GM23338 (cell line): ENCODE measurements around the gene SYVN1. TPM values are rescaled to one million over a fixed set of nuclear protein-coding genes. Genes with fewer than 3 reads are reported as not detected.

Source experiments
- ATAC-seq: fragments of 200-7000 bp; cut with Tn5 transposase; 3 replicates; pipeline ENCODE4 v1.9.1; 2020
- DNase-seq: peaks from one replicate; pipeline ENCODE4 v3.0.0-alpha.2; 2015; ENCODE audit warnings: low spot score
- H2AFZ ChIP-seq: fragments of 200-600 bp; sonication (generic); 2 replicates; pipeline ENCODE4 v1.8.0; 2016; ENCODE audit warnings: antibody characterized with exemption, mild to moderate bottlenecking, moderate library complexity
- H3F3A ChIP-seq: fragments of 200-600 bp; sonication (generic); replicated peaks from 2 replicates; pipeline ENCODE4 v1.8.0; 2017; ENCODE audit warnings: antibody characterized with exemption, mixed run types, low read depth
- H3K27ac ChIP-seq: fragments of 200-600 bp; sonication (generic); 2 replicates; pipeline ENCODE4 v1.6.1; 2016; ENCODE audit warnings: low read depth
- H3K27me3 ChIP-seq: fragments of 200-600 bp; sonication (generic); 2 replicates; pipeline ENCODE4 v1.8.0; 2016; ENCODE audit warnings: mild to moderate bottlenecking, mixed run types, moderate library complexity; ENCODE audit not compliant: insufficient read depth
- H3K36me3 ChIP-seq: fragments of 200-600 bp; sonication (generic); 2 replicates; pipeline ENCODE4 v1.8.0; 2016; ENCODE audit warnings: mild to moderate bottlenecking; ENCODE audit not compliant: insufficient read depth
- H3K4me1 ChIP-seq: fragments of 200-600 bp; sonication (generic); 2 replicates; pipeline ENCODE4 v1.8.0; 2016; ENCODE audit warnings: mild to moderate bottlenecking, moderate library complexity; ENCODE audit not compliant: insufficient read depth
- H3K4me2 ChIP-seq: fragments of 200-600 bp; sonication (generic); 2 replicates; pipeline ENCODE4 v1.7.1; 2017; ENCODE audit warnings: mixed run types
- H3K4me3 ChIP-seq: fragments of 200-600 bp; sonication (generic); 2 replicates; pipeline ENCODE4 v1.6.1; 2016; ENCODE audit warnings: mixed run types
- H3K79me2 ChIP-seq: fragments of 200-600 bp; sonication (generic); replicated peaks from 2 replicates; pipeline ENCODE4 v1.8.0; 2017; ENCODE audit warnings: mild to moderate bottlenecking; ENCODE audit not compliant: insufficient read depth
- H3K9me2 ChIP-seq: fragments of 200-600 bp; sonication (generic); 2 replicates; pipeline ENCODE4 v1.8.0; 2017; ENCODE audit not compliant: insufficient read depth
- H4K20me1 ChIP-seq: fragments of 200-600 bp; sonication (generic); replicated peaks from 2 replicates; pipeline ENCODE4 v1.8.0; 2017; ENCODE audit warnings: mild to moderate bottlenecking; ENCODE audit not compliant: insufficient read depth
- H3K27ac Mint-ChIP-seq: 2 replicates; pipeline ENCODE4 v1.8.0; 2020; ENCODE audit warnings: inconsistent platforms, mild to moderate bottlenecking, moderate library complexity, mixed read lengths
- H3K27me3 Mint-ChIP-seq: 3 replicates; pipeline ENCODE4 v1.8.0; 2022; ENCODE audit warnings: low read depth, mild to moderate bottlenecking, moderate library complexity, mixed read lengths, inconsistent platforms; ENCODE audit not compliant: insufficient read depth, poor library complexity
- H3K36me3 Mint-ChIP-seq: 3 replicates; pipeline ENCODE4 v1.8.0; 2021; ENCODE audit warnings: low read depth, mild to moderate bottlenecking, inconsistent platforms, moderate library complexity, mixed read lengths
- H3K4me1 Mint-ChIP-seq: 3 replicates; pipeline ENCODE4 v1.8.0; 2020; ENCODE audit warnings: mild to moderate bottlenecking, inconsistent platforms, mixed read lengths
- H3K4me3 Mint-ChIP-seq: 3 replicates; pipeline ENCODE4 v1.8.0; 2021; ENCODE audit warnings: moderate library complexity, mild to moderate bottlenecking, inconsistent platforms, mixed read lengths
- H3K9me3 Mint-ChIP-seq: 3 replicates; pipeline ENCODE4 v1.8.0; 2020; ENCODE audit warnings: moderate library complexity, mild to moderate bottlenecking, inconsistent platforms, mixed read lengths
- CREB1 ChIP-seq: fragments of 250-450 bp; sonication (Bioruptor Pico); IDR thresholded peaks from 2 replicates; pipeline ENCODE4 v1.5.0; 2020; ENCODE audit warnings: low read depth, mild to moderate bottlenecking, moderate library complexity
- EZH2 ChIP-seq: fragments of 200-600 bp; sonication (generic); IDR thresholded peaks from one replicate; pipeline ENCODE4 v1.8.0; 2017; ENCODE audit warnings: antibody characterized with exemption, mild to moderate bottlenecking, low read depth; ENCODE audit not compliant: unreplicated experiment
- EZH2phosphoT487 ChIP-seq: fragments of 200-600 bp; sonication (generic); IDR thresholded peaks from one replicate; pipeline ENCODE4 v1.8.1; 2018; ENCODE audit warnings: antibody characterized with exemption; ENCODE audit not compliant: unreplicated experiment
- JUNB ChIP-seq: IDR thresholded peaks from one replicate; pipeline ENCODE4 v1.6.1; 2016; ENCODE audit warnings: antibody characterized with exemption; ENCODE audit not compliant: unreplicated experiment
- NANOG ChIP-seq: IDR thresholded peaks from 2 replicates; pipeline ENCODE4 v1.6.1; 2016; ENCODE audit warnings: antibody characterized with exemption, borderline replicate concordance
- POLR2AphosphoS5 ChIP-seq: IDR thresholded peaks from 2 replicates; pipeline ENCODE4 v1.6.1; 2016; ENCODE audit warnings: antibody characterized with exemption, low read depth
- STAT1 ChIP-seq: IDR thresholded peaks from one replicate; pipeline ENCODE4 v1.6.1; 2016; ENCODE audit warnings: antibody characterized with exemption; ENCODE audit not compliant: unreplicated experiment
- ZNF114 ChIP-seq: fragments of 250-450 bp; sonication (Bioruptor Pico); IDR thresholded peaks from 2 replicates; pipeline ENCODE4 v1.5.0; 2020; ENCODE audit warnings: mild to moderate bottlenecking, moderate library complexity
- ZNF331 ChIP-seq: fragments of 250-450 bp; sonication (Bioruptor Pico); IDR thresholded peaks from 2 replicates; pipeline ENCODE4 v1.5.0; 2020; ENCODE audit warnings: low read depth, mild to moderate bottlenecking, moderate library complexity
- polyA plus RNA-seq: library from polyadenylated mRNA; unstranded; fragments of >200 nt; fragmentation: Nextera tagmentation; extraction: Ambion mirVana; gene quantifications from 2 replicates; pipeline ENCODE4 v1.2.1, GENCODE V29; 2016
- total RNA-seq: library from RNA; depleted of rRNA; stranded (reverse); fragments of >200 nt; shearing (Covaris generic); gene quantifications from 2 replicates; pipeline ENCODE4 v1.2.3, GENCODE V29; 2014
- TF ChIP-seq, protein P1 (sequence below): IDR thresholded peaks from one replicate; pipeline ENCODE4 v1.6.1; 2018; ENCODE audit warnings: antibody characterized with exemption; ENCODE audit not compliant: unreplicated experiment
- TF ChIP-seq, protein P2 (sequence below), 2 experiments: fragments of 200-600 bp in 1 of 2; sonication (generic) in 1 of 2; conservative IDR thresholded peaks; 2 replicates each; pipeline versions ENCODE4 v1.5.1 to v1.6.1; 2016 to 2017; ENCODE audit warnings: antibody characterized with exemption in 2 of 2, low read depth in 2 of 2, mild to moderate bottlenecking in 2 of 2, moderate library complexity in 1 of 2
- TF ChIP-seq, protein P3 (sequence below): IDR thresholded peaks from 2 replicates; pipeline ENCODE4 v1.6.1; 2016; ENCODE audit warnings: antibody characterized with exemption
- TF ChIP-seq, protein P4 (sequence below): fragments of 250-450 bp; sonication (Bioruptor Pico); IDR thresholded peaks from 2 replicates; pipeline ENCODE4 v1.5.0; 2020; ENCODE audit warnings: mild to moderate bottlenecking, moderate library complexity

The SYVN1 gene
- total and polyA plus RNA-seq, 2 experiments from 2014 or later: 13.8 to 28.7 TPM

DNA sequence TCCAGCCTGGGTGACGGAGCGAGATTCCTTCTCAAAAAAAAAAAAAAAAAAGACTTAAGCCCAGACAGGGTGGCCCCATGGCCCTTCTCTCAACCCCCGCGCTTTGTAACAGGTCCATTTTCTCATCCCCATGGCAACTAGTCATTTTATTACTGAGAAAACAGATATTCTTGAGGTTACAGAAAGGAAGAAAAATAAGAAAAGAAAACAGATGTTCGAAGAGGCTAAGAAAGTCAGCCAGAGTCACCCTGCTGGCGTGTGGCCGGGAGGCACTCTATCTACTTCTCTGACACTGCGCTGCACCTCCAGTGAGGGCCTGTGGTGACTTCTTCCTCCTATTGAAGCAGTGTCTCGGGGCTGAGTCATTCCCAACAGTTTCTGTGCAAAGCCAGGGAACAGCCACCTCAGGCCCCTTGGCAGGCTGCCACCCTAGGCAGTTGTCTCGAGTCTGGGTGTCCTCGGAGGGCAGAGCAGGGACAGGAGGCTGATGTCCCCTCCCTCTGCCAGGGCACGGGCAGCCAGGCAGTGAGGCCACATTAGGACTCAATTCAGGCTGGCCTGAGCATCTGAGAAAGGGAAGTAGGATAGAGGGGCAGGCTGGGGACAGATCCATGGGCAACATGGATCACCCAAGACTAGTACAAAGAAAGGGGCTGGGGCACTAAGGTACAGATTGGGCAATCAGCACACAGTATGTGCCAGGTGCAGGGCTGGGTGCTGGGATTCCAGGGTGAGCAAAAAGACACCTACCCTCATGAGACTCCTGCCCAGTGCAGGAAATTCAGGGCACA lies 16.4 kb upstream of the SYVN1 start:
- TF ChIP-seq, protein P1, sequence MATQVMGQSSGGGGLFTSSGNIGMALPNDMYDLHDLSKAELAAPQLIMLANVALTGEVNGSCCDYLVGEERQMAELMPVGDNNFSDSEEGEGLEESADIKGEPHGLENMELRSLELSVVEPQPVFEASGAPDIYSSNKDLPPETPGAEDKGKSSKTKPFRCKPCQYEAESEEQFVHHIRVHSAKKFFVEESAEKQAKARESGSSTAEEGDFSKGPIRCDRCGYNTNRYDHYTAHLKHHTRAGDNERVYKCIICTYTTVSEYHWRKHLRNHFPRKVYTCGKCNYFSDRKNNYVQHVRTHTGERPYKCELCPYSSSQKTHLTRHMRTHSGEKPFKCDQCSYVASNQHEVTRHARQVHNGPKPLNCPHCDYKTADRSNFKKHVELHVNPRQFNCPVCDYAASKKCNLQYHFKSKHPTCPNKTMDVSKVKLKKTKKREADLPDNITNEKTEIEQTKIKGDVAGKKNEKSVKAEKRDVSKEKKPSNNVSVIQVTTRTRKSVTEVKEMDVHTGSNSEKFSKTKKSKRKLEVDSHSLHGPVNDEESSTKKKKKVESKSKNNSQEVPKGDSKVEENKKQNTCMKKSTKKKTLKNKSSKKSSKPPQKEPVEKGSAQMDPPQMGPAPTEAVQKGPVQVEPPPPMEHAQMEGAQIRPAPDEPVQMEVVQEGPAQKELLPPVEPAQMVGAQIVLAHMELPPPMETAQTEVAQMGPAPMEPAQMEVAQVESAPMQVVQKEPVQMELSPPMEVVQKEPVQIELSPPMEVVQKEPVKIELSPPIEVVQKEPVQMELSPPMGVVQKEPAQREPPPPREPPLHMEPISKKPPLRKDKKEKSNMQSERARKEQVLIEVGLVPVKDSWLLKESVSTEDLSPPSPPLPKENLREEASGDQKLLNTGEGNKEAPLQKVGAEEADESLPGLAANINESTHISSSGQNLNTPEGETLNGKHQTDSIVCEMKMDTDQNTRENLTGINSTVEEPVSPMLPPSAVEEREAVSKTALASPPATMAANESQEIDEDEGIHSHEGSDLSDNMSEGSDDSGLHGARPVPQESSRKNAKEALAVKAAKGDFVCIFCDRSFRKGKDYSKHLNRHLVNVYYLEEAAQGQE: no peak
- no peak for TF ChIP-seq POLR2AphosphoS5
- TF ChIP-seq CREB1 (CRISPR knock-in tag): no peak
- TF ChIP-seq, protein P2, sequence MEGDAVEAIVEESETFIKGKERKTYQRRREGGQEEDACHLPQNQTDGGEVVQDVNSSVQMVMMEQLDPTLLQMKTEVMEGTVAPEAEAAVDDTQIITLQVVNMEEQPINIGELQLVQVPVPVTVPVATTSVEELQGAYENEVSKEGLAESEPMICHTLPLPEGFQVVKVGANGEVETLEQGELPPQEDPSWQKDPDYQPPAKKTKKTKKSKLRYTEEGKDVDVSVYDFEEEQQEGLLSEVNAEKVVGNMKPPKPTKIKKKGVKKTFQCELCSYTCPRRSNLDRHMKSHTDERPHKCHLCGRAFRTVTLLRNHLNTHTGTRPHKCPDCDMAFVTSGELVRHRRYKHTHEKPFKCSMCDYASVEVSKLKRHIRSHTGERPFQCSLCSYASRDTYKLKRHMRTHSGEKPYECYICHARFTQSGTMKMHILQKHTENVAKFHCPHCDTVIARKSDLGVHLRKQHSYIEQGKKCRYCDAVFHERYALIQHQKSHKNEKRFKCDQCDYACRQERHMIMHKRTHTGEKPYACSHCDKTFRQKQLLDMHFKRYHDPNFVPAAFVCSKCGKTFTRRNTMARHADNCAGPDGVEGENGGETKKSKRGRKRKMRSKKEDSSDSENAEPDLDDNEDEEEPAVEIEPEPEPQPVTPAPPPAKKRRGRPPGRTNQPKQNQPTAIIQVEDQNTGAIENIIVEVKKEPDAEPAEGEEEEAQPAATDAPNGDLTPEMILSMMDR (conservative IDR thresholded peaks at IDR 0.05; ENCODE audit: low read depth in 2 of 2): no peak
- no peak for TF ChIP-seq STAT1
- TF ChIP-seq, protein P3, sequence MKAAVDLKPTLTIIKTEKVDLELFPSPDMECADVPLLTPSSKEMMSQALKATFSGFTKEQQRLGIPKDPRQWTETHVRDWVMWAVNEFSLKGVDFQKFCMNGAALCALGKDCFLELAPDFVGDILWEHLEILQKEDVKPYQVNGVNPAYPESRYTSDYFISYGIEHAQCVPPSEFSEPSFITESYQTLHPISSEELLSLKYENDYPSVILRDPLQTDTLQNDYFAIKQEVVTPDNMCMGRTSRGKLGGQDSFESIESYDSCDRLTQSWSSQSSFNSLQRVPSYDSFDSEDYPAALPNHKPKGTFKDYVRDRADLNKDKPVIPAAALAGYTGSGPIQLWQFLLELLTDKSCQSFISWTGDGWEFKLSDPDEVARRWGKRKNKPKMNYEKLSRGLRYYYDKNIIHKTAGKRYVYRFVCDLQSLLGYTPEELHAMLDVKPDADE: no peak
- TF ChIP-seq, protein P4, sequence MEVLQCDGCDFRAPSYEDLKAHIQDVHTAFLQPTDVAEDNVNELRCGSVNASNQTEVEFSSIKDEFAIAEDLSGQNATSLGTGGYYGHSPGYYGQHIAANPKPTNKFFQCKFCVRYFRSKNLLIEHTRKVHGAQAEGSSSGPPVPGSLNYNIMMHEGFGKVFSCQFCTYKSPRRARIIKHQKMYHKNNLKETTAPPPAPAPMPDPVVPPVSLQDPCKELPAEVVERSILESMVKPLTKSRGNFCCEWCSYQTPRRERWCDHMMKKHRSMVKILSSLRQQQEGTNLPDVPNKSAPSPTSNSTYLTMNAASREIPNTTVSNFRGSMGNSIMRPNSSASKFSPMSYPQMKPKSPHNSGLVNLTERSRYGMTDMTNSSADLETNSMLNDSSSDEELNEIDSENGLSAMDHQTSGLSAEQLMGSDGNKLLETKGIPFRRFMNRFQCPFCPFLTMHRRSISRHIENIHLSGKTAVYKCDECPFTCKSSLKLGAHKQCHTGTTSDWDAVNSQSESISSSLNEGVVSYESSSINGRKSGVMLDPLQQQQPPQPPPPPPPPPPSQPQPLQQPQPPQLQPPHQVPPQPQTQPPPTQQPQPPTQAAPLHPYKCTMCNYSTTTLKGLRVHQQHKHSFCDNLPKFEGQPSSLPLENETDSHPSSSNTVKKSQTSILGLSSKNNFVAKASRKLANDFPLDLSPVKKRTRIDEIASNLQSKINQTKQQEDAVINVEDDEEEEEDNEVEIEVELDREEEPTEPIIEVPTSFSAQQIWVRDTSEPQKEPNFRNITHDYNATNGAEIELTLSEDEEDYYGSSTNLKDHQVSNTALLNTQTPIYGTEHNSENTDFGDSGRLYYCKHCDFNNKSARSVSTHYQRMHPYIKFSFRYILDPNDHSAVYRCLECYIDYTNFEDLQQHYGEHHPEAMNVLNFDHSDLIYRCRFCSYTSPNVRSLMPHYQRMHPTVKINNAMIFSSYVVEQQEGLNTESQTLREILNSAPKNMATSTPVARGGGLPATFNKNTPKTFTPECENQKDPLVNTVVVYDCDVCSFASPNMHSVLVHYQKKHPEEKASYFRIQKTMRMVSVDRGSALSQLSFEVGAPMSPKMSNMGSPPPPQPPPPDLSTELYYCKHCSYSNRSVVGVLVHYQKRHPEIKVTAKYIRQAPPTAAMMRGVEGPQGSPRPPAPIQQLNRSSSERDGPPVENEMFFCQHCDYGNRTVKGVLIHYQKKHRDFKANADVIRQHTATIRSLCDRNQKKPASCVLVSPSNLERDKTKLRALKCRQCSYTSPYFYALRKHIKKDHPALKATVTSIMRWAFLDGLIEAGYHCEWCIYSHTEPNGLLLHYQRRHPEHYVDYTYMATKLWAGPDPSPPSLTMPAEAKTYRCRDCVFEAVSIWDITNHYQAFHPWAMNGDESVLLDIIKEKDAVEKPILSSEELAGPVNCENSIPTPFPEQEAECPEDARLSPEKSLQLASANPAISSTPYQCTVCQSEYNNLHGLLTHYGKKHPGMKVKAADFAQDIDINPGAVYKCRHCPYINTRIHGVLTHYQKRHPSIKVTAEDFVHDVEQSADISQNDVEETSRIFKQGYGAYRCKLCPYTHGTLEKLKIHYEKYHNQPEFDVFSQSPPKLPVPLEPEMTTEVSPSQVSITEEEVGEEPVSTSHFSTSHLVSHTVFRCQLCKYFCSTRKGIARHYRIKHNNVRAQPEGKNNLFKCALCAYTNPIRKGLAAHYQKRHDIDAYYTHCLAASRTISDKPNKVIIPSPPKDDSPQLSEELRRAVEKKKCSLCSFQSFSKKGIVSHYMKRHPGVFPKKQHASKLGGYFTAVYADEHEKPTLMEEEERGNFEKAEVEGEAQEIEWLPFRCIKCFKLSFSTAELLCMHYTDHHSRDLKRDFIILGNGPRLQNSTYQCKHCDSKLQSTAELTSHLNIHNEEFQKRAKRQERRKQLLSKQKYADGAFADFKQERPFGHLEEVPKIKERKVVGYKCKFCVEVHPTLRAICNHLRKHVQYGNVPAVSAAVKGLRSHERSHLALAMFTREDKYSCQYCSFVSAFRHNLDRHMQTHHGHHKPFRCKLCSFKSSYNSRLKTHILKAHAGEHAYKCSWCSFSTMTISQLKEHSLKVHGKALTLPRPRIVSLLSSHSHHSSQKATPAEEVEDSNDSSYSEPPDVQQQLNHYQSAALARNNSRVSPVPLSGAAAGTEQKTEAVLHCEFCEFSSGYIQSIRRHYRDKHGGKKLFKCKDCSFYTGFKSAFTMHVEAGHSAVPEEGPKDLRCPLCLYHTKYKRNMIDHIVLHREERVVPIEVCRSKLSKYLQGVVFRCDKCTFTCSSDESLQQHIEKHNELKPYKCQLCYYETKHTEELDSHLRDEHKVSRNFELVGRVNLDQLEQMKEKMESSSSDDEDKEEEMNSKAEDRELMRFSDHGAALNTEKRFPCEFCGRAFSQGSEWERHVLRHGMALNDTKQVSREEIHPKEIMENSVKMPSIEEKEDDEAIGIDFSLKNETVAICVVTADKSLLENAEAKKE (CRISPR knock-in tag): no peak
- no peak for TF ChIP-seq JUNB
- no peak for TF ChIP-seq NANOG
- TF ChIP-seq EZH2phosphoT487: no peak
- no peak for TF ChIP-seq ZNF114
- TF ChIP-seq EZH2: no peak
- TF ChIP-seq ZNF331 (CRISPR knock-in tag): no peak
- no peaks in the 10 kb centered on the region for H3K36me3 ChIP-seq
- H2AFZ ChIP-seq: peak overlapping the region; percentile 69
- no peaks in the 10 kb centered on the region for H3K9me2 ChIP-seq
- no peaks in the 10 kb centered on the region for H3F3A ChIP-seq
- no peaks in the 10 kb centered on the region for H4K20me1 ChIP-seq
- H3K4me3 ChIP-seq: no peak overlapping the region
- Mint-ChIP-seq H3K27ac (peak overlapping the region; percentile 74), H3K4me3 (no peak overlapping the region), H3K9me3 (peaks cover 9% of the 10 kb centered on the region; the same call in 1 of the 3 replicates), H3K4me1 (peaks cover 5% of the 10 kb centered on the region; the same call in 1 of the 3 replicates), H3K27me3 (peaks cover 19% of the 10 kb centered on the region), H3K36me3 (no peaks in the 10 kb centered on the region; the same call in 2 of the 3 replicates)
- ATAC-seq (peak; percentile 78), DNase-seq (no peak)
- H3K27me3 ChIP-seq: no peaks in the 10 kb centered on the region
- H3K4me2 ChIP-seq: no peak overlapping the region
- H3K4me1 ChIP-seq: no peaks in the 10 kb centered on the region
- H3K27ac ChIP-seq: no peak overlapping the region
- no peaks in the 10 kb centered on the region for H3K79me2 ChIP-seq
